Esophagus squamous epithelium (tissue), 5 donors: Measurements from ENCODE around the gene PRDX1. TPM values are rescaled to one million over a fixed set of nuclear protein-coding genes. Genes with fewer than 3 reads are reported as not detected.

Experiments used
- DNase-seq: peaks from one replicate; lab custom pipeline; 2025; lab: John Stamatoyannopoulos, UW
- H3K27ac ChIP-seq, 4 donors: fragments of 200-600 bp; sonication (generic); one replicate each; pipeline ENCODE4 v1.5.1; 2016 to 2019; ENCODE audit warnings: mild to moderate bottlenecking in 1 of 4
- H3K27me3 ChIP-seq, 4 donors: fragments of 200-600 bp; sonication (generic); 1 replicate in 3 of 4; 2 replicates in 1 of 4; pipeline versions ENCODE4 v1.5.1 to v1.6.0; 2017 to 2021; ENCODE audit warnings: antibody characterized with exemption in 1 of 4
- H3K36me3 ChIP-seq, 3 donors: fragments of 200-600 bp; sonication (generic); one replicate each; pipeline ENCODE4 v1.5.1; 2016 to 2019
- H3K4me1 ChIP-seq, 3 donors: fragments of 200-600 bp; sonication (generic); one replicate each; pipeline ENCODE4 v1.5.1; 2017 to 2019
- H3K4me3 ChIP-seq, 4 donors: fragments of 200-600 bp; sonication (generic); 1 replicate in 3 of 4; 2 replicates in 1 of 4; pipeline ENCODE4 v1.5.1; 2016 to 2019; ENCODE audit warnings: mild to moderate bottlenecking in 2 of 4, moderate library complexity in 1 of 4
- H3K9me3 ChIP-seq, 3 donors: fragments of 200-600 bp; sonication (generic); one replicate each; pipeline ENCODE4 v1.5.1; 2016 to 2019
- POLR2A ChIP-seq, 4 donors: fragments of 450-650 bp; IDR thresholded peaks; one replicate each; pipeline ENCODE4 v1.6.1; 2017; ENCODE audit warnings: antibody characterized with exemption in 4 of 4, mild to moderate bottlenecking in 4 of 4, moderate library complexity in 3 of 4
- WGBS, 2 donors: methylation state at CpG; one replicate each; pipeline ENCODE4 v1.1.5; 2018; 5-methylcytosine and 5-hydroxymethylcytosine counted together
- intact Hi-C: fragments of 100-400 bp; cut with DNase I; formaldehyde crosslinking; loops from one replicate; pipeline ENCODE4 v1.15.0; 2022
- total RNA-seq, 4 donors: library from RNA; depleted of rRNA; stranded (reverse); fragments of >200 nt; gene quantifications; one replicate each; pipeline ENCODE4 v1.1.0, GENCODE V29; 2016
- TF ChIP-seq, protein P1 (sequence below), 6 experiments: fragments of 450-650 bp in 4 of 6; fragments of 200-600 bp in 2 of 6; sonication (generic) in 2 of 6; IDR thresholded peaks; one replicate each; pipeline ENCODE4 v1.5.1; 2016 to 2019; ENCODE audit warnings: antibody characterized with exemption in 6 of 6, mild to moderate bottlenecking in 4 of 6, moderate library complexity in 4 of 6
- donor health status: DM: yes; HTN: yes; CAD: no.

Gene PRDX1
- total RNA-seq, 4 donors from 2014 or later, result 531 to 1,461 (median 1,071) TPM

DNA sequence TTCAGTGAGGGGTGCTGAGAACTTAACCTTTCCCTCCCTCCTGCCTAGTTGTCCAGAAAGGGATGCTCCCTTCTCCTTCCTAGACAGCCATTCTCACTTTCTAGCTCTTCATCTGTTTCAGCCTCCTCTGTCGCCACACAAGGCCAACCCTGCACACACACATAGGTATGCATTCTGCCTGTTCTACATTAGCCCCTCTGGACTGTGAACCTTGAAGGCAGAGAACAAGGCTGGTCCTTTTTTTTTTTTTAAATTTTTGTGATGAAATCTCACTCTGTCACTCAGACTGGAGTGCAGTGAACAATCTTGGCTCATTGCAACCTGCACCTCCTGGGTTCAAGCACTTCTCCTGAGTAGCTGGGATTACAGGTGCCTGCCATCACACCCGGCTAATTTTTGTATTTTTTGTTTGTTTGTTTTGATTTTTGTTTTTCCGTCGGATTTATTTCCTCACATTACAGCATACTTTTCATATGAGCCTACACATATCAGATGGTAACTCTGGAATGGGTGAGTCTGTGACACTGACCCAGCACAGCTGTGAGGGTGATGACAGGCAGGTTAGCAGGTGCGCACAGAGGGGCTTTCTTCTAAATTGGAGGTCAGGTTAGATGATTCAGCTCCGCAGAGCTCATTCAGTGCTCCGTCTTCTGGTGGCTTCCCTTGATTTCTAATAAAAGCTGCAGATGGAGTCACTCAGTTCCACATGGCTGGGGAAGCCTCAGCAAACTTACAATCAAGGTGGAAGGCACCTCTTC is 24.0 kb upstream of the PRDX1 start:
- H3K4me3 ChIP-seq, result no peak overlapping the region
- no peak for TF ChIP-seq POLR2A (IDR thresholded peaks at IDR 0.05)
- TF ChIP-seq, protein P1, sequence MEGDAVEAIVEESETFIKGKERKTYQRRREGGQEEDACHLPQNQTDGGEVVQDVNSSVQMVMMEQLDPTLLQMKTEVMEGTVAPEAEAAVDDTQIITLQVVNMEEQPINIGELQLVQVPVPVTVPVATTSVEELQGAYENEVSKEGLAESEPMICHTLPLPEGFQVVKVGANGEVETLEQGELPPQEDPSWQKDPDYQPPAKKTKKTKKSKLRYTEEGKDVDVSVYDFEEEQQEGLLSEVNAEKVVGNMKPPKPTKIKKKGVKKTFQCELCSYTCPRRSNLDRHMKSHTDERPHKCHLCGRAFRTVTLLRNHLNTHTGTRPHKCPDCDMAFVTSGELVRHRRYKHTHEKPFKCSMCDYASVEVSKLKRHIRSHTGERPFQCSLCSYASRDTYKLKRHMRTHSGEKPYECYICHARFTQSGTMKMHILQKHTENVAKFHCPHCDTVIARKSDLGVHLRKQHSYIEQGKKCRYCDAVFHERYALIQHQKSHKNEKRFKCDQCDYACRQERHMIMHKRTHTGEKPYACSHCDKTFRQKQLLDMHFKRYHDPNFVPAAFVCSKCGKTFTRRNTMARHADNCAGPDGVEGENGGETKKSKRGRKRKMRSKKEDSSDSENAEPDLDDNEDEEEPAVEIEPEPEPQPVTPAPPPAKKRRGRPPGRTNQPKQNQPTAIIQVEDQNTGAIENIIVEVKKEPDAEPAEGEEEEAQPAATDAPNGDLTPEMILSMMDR (IDR thresholded peaks at IDR 0.05), result no peak
- H3K36me3 ChIP-seq, result no peaks in the 10 kb centered on the region
- H3K27ac ChIP-seq, result peak overlapping the region in 1 of 4 donors; percentile 17
- H3K4me1 ChIP-seq, result peaks cover 0 to 24% (median 13%) of the 10 kb centered on the region in 3 donors
- 85 to 92% methylated on average over 6 to 7 of the region's 7 CpGs for WGBS, 2 donors
- intact Hi-C loops, result no loop called here
- DNase-seq, result no peak
- no peaks in the 10 kb centered on the region for H3K27me3 ChIP-seq
- H3K9me3 ChIP-seq, result no peaks in the 10 kb centered on the region

DNA sequence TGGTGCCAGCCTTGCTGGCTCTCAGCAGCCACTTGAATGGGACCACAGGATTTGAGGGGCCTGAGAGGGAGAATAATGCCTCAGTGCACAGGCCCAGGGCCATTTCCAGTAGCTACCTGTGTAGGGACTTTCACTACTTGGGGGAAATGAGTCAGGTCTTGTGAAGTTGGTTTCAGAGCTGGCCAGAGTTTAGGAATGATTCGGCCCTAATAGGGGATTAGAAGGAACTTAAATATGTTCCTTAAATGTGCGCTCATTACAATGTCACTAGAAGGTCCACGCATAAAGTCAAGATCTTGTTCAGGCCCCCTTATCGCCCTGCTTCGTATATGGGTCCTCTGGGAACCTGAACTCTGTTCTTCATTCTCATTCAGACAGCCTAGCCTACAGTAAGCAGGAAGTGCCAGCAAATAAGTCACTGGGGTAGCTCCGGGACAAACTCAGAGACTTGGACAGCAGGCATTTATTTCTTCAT is 23.4 kb upstream of the PRDX1 start:
- Histone ChIP-seq H3K9me3 (no peaks in the 10 kb centered on the region), H3K4me3 (no peak overlapping the region), H3K4me1 (peaks cover 0 to 21% (median 9%) of the 10 kb centered on the region in 3 donors), H3K27ac (peak overlapping the region in 2 of 4 donors; percentile 17 to 38), H3K27me3 (no peaks in the 10 kb centered on the region), H3K36me3 (no peaks in the 10 kb centered on the region)
- DNase-seq, result no peak
- WGBS, 2 donors, result 35 to 58% methylated on average over 6 of the region's 6 CpGs
- no peak for TF ChIP-seq POLR2A (IDR thresholded peaks at IDR 0.05)
- TF ChIP-seq, protein P1 (IDR thresholded peaks at IDR 0.05), result no peak
- intact Hi-C loops, result no loop called here

DNA sequence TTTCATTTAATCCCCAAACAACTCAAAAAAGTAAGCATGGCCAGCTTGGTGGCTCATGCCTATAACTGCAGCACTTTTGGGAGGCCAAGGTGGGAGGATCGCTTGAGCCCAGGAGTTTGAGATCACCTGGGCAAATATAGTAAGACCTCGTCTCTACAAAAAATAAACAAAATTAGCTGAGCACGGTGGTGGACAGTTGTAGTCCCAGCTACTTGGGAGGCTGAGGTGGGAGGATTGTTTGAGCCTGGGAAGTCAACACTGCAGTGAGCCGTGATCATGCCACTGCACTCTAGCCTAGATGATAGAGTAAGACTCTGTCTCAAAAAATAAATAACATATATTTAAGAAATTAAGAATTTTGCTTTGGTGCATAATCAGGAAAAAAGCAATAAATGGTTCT is 22.8 kb upstream of the PRDX1 start:
- intact Hi-C loops, result no loop called here
- H3K27ac ChIP-seq, result peak overlapping the region in 1 of 4 donors; percentile 38
- 74% methylated on average over 4 of the region's 4 CpGs for WGBS, 2 donors
- H3K4me3 ChIP-seq, result no peak overlapping the region
- no peaks in the 10 kb centered on the region for H3K36me3 ChIP-seq
- no peaks in the 10 kb centered on the region for H3K27me3 ChIP-seq
- H3K4me1 ChIP-seq, result peaks cover 0 to 18% (median 7%) of the 10 kb centered on the region in 3 donors
- DNase-seq, result no peak
- no peaks in the 10 kb centered on the region for H3K9me3 ChIP-seq
- no peak for TF ChIP-seq POLR2A (IDR thresholded peaks at IDR 0.05)
- TF ChIP-seq, protein P1 (IDR thresholded peaks at IDR 0.05), result no peak

DNA sequence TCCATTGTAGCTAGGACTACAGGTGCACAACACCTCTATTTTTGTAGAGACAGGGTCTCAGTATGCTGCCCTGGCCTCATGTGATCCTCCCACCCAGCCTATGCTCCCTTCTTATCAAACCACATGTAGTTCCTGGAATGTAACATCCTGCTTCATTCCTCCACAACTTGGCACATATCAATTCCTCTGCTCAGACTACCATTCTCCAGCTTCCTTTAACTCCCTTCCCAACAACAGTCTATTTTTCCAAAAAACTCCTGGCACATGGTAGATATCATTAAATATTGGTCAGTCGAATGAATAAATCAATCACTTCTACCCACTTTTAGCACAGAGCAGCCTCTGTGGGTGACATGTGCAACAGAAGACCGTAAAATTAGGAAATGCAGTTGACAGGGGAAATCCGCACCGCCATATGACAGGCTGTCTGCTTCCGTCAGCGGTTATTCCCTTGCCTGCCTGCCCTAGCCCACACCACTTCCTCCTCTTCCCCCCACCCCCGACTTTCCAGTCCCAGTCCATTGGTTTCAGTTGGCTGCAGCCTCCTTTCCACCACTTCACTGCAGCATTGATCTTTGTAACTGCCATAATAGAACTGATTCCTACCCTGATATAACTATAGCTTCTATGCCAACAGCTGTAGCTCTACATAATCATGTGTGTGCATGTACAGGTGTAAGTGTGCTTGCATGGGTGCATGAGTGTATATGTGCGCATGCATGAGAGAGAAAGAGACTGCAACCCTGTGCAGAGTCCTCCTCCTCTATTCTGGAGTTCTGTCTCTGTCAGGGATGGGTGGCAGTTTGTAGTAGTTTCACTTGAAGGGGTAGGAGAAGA is 22.1 kb upstream of the PRDX1 start:
- WGBS, 2 donors, result 49 to 50% methylated on average over 8 of the region's 8 CpGs
- DNase-seq, result peak; percentile 32
- intact Hi-C loops, result no loop called here
- H3K4me1 ChIP-seq, result peaks cover 0 to 18% (median 7%) of the 10 kb centered on the region in 3 donors
- H3K4me3 ChIP-seq, result peak overlapping the region in 1 of 4 donors; percentile 0
- peak overlapping the region in 3 of 4 donors; percentile 1 to 63 (median 7) for H3K27ac ChIP-seq
- H3K36me3 ChIP-seq, result no peaks in the 10 kb centered on the region
- H3K9me3 ChIP-seq, result no peaks in the 10 kb centered on the region
- TF ChIP-seq, protein P1 (IDR thresholded peaks at IDR 0.05), result no peak
- TF ChIP-seq POLR2A (IDR thresholded peaks at IDR 0.05), result no peak
- no peaks in the 10 kb centered on the region for H3K27me3 ChIP-seq
